ENCODE measurements around the gene TMEM89. TPM values are rescaled to one million over a fixed set of nuclear protein-coding genes. Genes with fewer than 3 reads are reported as not detected.

The TMEM89 gene
- total and polyA plus RNA-seq, 2 of the 13 experiments (the other 11 are each of a cell fraction or from before 2014, with no cell fraction given) = 0.31 to 0.59 TPM

DNA sequence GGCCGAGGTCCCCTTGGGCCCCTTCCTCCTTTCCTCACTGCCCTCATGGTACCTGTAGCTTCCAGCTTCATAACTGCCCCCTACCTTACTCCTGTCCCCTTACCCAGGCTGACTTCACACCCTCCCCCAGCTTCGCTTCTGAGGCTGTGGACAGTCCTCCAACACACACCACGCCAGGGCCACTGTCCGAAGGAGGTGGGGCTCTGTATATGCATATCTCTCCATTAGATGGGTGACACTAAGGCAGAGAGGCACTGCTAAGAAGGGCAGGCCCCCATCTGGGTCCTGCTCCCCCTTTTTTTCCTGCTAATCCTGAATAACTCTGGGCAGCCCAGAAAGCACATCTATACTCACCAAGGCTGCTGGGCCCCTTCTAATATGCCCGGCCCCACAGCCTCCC lies 25.4 kb downstream of the TMEM89 start:
- intact Hi-C loops (cut with micrococcal nuclease; ENCODE audit: unreplicated experiment) (no loop called here), in situ Hi-C loops (cut with HindIII; ENCODE audit: extremely low pct_ligation_motif_present, low pct_unique_long_range_greater_than_20kb) (no loop called here)
- Histone ChIP-seq H3K27ac (ENCODE audit: extremely low read length, insufficient read depth, low read length) (no peak overlapping the region), H3K4me3 (replicated peaks in 1 of 3; ENCODE audit: insufficient read depth in 1 of 3, low read depth in 2 of 3, low read length in 3 of 3) (no peak overlapping the region), H4K20me1 (ENCODE audit: insufficient read depth, low read length) (0 out of 2 replicates have a peak, but pooled peaks cover 8% of the 10 kb centered on the region), H2AFZ (ENCODE audit: low read length) (no peak overlapping the region), H3K27me3 (ENCODE audit: control insufficient read depth in 1 of 2, insufficient read depth in 2 of 2, low read length in 2 of 2) (no peaks in the 10 kb centered on the region), H3K79me2 (ENCODE audit: insufficient read depth, low read length) (no peaks in the 10 kb centered on the region), H3K4me1 (ENCODE audit: insufficient read depth, low read length) (peaks cover 35% of the 10 kb centered on the region), H3K9me3 (ENCODE audit: low read length) (no peaks in the 10 kb centered on the region), H3K9ac (ENCODE audit: insufficient read depth, low read depth, low read length) (no peak overlapping the region), H3K4me2 (ENCODE audit: low read depth, low read length) (no peak overlapping the region), H3K36me3 (replicated peaks in 1 of 2; ENCODE audit: control insufficient read depth in 1 of 2, insufficient read depth in 2 of 2, low read length in 2 of 2) (peaks cover 20 to 35% of the 10 kb centered on the region in 2 experiments; a peak in 4 of 5 replicates)
- WGBS (ENCODE audit: low lambda C conversion rate) = 75% methylated on average over 4 of the region's 5 CpGs
- BruUV-seq (replicated peaks) = no TSS peak
- ATAC-seq = peak; percentile 12
- no peak for DNase-seq (ENCODE audit: low spot score)
- FAIRE-seq = no peak
- ChIA-PET CTCF (ENCODE audit: low intra/inter-chr PET ratio, low total read pairs) (no interaction called here), POLR2A (interaction anchor here (1.3 to 3.3 kb wide), 3 partner anchors 14 to 40 kb away, joined by 4 to 11 read pairs (median 5); partner anchors contain the start of genes SLC26A6 and UQCRC1)
- TF ChIP-seq MTF2 (CRISPR knock-in tag; IDR thresholded peaks at IDR 0.05; ENCODE audit: borderline replicate concordance) (no peak), DPF2 (CRISPR knock-in tag; IDR thresholded peaks at IDR 0.05; ENCODE audit: borderline replicate concordance, low read depth) (no peak), FOXK1 (CRISPR knock-in tag; IDR thresholded peaks at IDR 0.05; ENCODE audit: borderline replicate concordance, low read depth) (no peak), CBX2 (IDR thresholded peaks at IDR 0.05; ENCODE audit: low read depth, low read length) (no peak), CBX2 (CRISPR knock-in tag; IDR thresholded peaks at IDR 0.05; ENCODE audit: low read depth) (no peak), CREM (IDR thresholded peaks at IDR 0.05) (no peak), CREM (CRISPR knock-in tag; IDR thresholded peaks at IDR 0.05) (no peak), SALL1 (CRISPR knock-in tag; IDR thresholded peaks at IDR 0.05) (no peak), ZBTB20 (CRISPR knock-in tag; IDR thresholded peaks at IDR 0.05; ENCODE audit: borderline replicate concordance, low read depth) (no peak), ZNF382 (CRISPR knock-in tag; IDR thresholded peaks at IDR 0.05; ENCODE audit: borderline replicate concordance) (0 out of 2 replicates have a peak, but pooled peaks have one; percentile 35), ZC3H13 (CRISPR knock-in tag; IDR thresholded peaks at IDR 0.05) (no peak), ZNF552 (CRISPR knock-in tag; IDR thresholded peaks at IDR 0.05; ENCODE audit: borderline replicate concordance) (no peak), ZNF720 (CRISPR knock-in tag; IDR thresholded peaks at IDR 0.05) (no peak), ZNF205 (CRISPR knock-in tag; IDR thresholded peaks at IDR 0.05) (no peak)
- TF ChIP-seq, protein P1, sequence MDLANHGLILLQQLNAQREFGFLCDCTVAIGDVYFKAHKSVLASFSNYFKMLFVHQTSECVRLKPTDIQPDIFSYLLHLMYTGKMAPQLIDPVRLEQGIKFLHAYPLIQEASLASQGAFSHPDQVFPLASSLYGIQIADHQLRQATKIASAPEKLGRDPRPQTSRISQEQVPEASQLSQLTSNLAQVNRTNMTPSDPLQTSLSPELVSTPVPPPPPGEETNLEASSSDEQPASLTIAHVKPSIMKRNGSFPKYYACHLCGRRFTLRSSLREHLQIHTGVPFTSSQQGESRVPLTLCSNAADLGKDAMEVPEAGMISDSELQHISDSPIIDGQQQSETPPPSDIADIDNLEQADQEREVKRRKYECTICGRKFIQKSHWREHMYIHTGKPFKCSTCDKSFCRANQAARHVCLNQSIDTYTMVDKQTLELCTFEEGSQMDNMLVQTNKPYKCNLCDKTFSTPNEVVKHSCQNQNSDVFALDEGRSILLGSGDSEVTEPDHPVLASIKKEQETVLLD (CRISPR knock-in tag; IDR thresholded peaks at IDR 0.05; ENCODE audit: low read depth) = no peak
- TF ChIP-seq, protein P2, sequence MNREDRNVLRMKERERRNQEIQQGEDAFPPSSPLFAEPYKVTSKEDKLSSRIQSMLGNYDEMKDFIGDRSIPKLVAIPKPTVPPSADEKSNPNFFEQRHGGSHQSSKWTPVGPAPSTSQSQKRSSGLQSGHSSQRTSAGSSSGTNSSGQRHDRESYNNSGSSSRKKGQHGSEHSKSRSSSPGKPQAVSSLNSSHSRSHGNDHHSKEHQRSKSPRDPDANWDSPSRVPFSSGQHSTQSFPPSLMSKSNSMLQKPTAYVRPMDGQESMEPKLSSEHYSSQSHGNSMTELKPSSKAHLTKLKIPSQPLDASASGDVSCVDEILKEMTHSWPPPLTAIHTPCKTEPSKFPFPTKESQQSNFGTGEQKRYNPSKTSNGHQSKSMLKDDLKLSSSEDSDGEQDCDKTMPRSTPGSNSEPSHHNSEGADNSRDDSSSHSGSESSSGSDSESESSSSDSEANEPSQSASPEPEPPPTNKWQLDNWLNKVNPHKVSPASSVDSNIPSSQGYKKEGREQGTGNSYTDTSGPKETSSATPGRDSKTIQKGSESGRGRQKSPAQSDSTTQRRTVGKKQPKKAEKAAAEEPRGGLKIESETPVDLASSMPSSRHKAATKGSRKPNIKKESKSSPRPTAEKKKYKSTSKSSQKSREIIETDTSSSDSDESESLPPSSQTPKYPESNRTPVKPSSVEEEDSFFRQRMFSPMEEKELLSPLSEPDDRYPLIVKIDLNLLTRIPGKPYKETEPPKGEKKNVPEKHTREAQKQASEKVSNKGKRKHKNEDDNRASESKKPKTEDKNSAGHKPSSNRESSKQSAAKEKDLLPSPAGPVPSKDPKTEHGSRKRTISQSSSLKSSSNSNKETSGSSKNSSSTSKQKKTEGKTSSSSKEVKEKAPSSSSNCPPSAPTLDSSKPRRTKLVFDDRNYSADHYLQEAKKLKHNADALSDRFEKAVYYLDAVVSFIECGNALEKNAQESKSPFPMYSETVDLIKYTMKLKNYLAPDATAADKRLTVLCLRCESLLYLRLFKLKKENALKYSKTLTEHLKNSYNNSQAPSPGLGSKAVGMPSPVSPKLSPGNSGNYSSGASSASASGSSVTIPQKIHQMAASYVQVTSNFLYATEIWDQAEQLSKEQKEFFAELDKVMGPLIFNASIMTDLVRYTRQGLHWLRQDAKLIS (CRISPR knock-in tag; IDR thresholded peaks at IDR 0.05) = no peak
- TF ChIP-seq, protein P3, sequence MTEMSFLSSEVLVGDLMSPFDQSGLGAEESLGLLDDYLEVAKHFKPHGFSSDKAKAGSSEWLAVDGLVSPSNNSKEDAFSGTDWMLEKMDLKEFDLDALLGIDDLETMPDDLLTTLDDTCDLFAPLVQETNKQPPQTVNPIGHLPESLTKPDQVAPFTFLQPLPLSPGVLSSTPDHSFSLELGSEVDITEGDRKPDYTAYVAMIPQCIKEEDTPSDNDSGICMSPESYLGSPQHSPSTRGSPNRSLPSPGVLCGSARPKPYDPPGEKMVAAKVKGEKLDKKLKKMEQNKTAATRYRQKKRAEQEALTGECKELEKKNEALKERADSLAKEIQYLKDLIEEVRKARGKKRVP (CRISPR knock-in tag; IDR thresholded peaks at IDR 0.05) = no peak
